Measurements from ENCODE around the gene NTMT1. TPM values are rescaled to one million over a fixed set of nuclear protein-coding genes. Genes with fewer than 3 reads are reported as not detected.

NTMT1 gene
- total RNA-seq, 4 donors from 2014 or later = 11.9 to 35.5 (median 26.6) TPM

GRCh38 chr9:129650680-129651235 is 24.8 kb downstream of the NTMT1 start:
- Histone ChIP-seq H3K36me3 (no peaks in the 10 kb centered on the region), H3K4me1 (peaks cover 0 to 4% (median 0%) of the 10 kb centered on the region in 4 donors), H3K27ac (no peak overlapping the region), H3K9me3 (no peaks in the 10 kb centered on the region), H3K4me3 (no peak overlapping the region), H3K27me3 (no peaks in the 10 kb centered on the region)
- TF ChIP-seq CTCF (IDR thresholded peaks at IDR 0.05) (no peak), POLR2A (IDR thresholded peaks at IDR 0.05) (no peak)
- DNase-seq = no peak

- Histone ChIP-seq H3K27me3 (no peaks in the 10 kb centered on the region), H3K27ac (no peak overlapping the region), H3K36me3 (no peaks in the 10 kb centered on the region), H3K9me3 (no peaks in the 10 kb centered on the region), H3K4me3 (peak overlapping the region in 1 of 4 donors; percentile 12), H3K4me1 (peaks cover 0 to 4% (median 0%) of the 10 kb centered on the region in 4 donors)
- TF ChIP-seq CTCF (IDR thresholded peaks at IDR 0.05) (no peak), POLR2A (IDR thresholded peaks at IDR 0.05) (no peak)
- DNase-seq = no peak
These were observed 28.0 kb downstream of the NTMT1 start for GRCh38 chr9:129653823-129654553.

GRCh38 chr9:129654554-129655040 is 28.6 kb downstream of the NTMT1 start:
- Histone ChIP-seq H3K36me3 (no peaks in the 10 kb centered on the region), H3K4me3 (peak overlapping the region in 1 of 4 donors; percentile 12), H3K27me3 (no peaks in the 10 kb centered on the region), H3K27ac (no peak overlapping the region), H3K9me3 (no peaks in the 10 kb centered on the region), H3K4me1 (peaks cover 0 to 4% (median 0%) of the 10 kb centered on the region in 4 donors)
- TF ChIP-seq POLR2A (IDR thresholded peaks at IDR 0.05) (no peak), CTCF (IDR thresholded peaks at IDR 0.05) (no peak)
- DNase-seq = no peak

- Histone ChIP-seq H3K4me1 (peaks cover 0 to 4% (median 0%) of the 10 kb centered on the region in 4 donors), H3K36me3 (no peaks in the 10 kb centered on the region), H3K27me3 (no peaks in the 10 kb centered on the region), H3K9me3 (no peaks in the 10 kb centered on the region), H3K27ac (no peak overlapping the region), H3K4me3 (no peak overlapping the region)
- TF ChIP-seq POLR2A (IDR thresholded peaks at IDR 0.05) (no peak), CTCF (IDR thresholded peaks at IDR 0.05) (no peak)
- DNase-seq = no peak
These were observed 29.2 kb downstream of the NTMT1 start for GRCh38 chr9:129655154-129655553.

GRCh38 chr9:129655696-129656095 is 29.7 kb downstream of the NTMT1 start:
- no peak for DNase-seq
- no peaks in the 10 kb centered on the region for H3K27me3 ChIP-seq
- H3K9me3 ChIP-seq = no peaks in the 10 kb centered on the region
- no peaks in the 10 kb centered on the region for H3K36me3 ChIP-seq
- H3K4me1 ChIP-seq = peaks cover 0 to 4% (median 0%) of the 10 kb centered on the region in 4 donors
- H3K4me3 ChIP-seq = no peak overlapping the region
- TF ChIP-seq CTCF (IDR thresholded peaks at IDR 0.05) = no peak
- no peak for TF ChIP-seq POLR2A (IDR thresholded peaks at IDR 0.05)
- H3K27ac ChIP-seq = no peak overlapping the region
